HepG2 (cell line): Measurements from ENCODE around the gene PKD1L1.

Experiments used
- ELF4 ChIP-seq: sonication (generic); formaldehyde crosslinking; IDR thresholded peaks from 2 replicates; pipeline ENCODE4 v1.5.0; 2020; ENCODE audit warnings: missing genetic modification reagents, mild to moderate bottlenecking, moderate library complexity, borderline replicate concordance
- EZH2 ChIP-seq: conservative IDR thresholded peaks from 2 replicates; pipeline ENCODE4 v1.6.1; 2012; ENCODE audit warnings: mild to moderate bottlenecking, low read depth, low read length, moderate library complexity
- PHF20 ChIP-seq: sonication (generic); formaldehyde crosslinking; IDR thresholded peaks from 2 replicates; pipeline ENCODE4 v1.5.0; 2020; ENCODE audit warnings: mild to moderate bottlenecking, missing genetic modification reagents
- POLR2A ChIP-seq, 2 experiments: IDR thresholded peaks; 2 replicates each; pipeline ENCODE4 v1.6.1; 2011; ENCODE audit warnings: low read depth in 2 of 2, low read length in 2 of 2, mild to moderate bottlenecking in 1 of 2, moderate library complexity in 1 of 2; ENCODE audit not compliant: insufficient read depth in 1 of 2
- TCF7L2 ChIP-seq: IDR thresholded peaks from 2 replicates; pipeline ENCODE4 v1.6.1; 2011; ENCODE audit warnings: mild to moderate bottlenecking, low read depth, low read length, moderate library complexity
- ZNF121 ChIP-seq: sonication (generic); formaldehyde crosslinking; IDR thresholded peaks from 2 replicates; pipeline ENCODE4 v1.5.0; 2020; ENCODE audit warnings: mild to moderate bottlenecking, missing genetic modification reagents
- ZNF629 ChIP-seq: sonication (generic); formaldehyde crosslinking; conservative IDR thresholded peaks from 2 replicates; pipeline ENCODE4 v1.5.0; 2020; ENCODE audit warnings: missing genetic modification reagents
- TF ChIP-seq, protein P1 (sequence below): sonication (generic); formaldehyde crosslinking; IDR thresholded peaks from 2 replicates; pipeline ENCODE4 v1.4.0; 2020; ENCODE audit warnings: missing genetic modification reagents
- TF ChIP-seq, protein P2 (sequence below): sonication (generic); formaldehyde crosslinking; IDR thresholded peaks from 2 replicates; pipeline ENCODE4 v1.4.0; 2020; ENCODE audit warnings: mild to moderate bottlenecking, missing genetic modification reagents
- TF ChIP-seq, protein P3 (sequence below), 2 experiments: IDR thresholded peaks; 2 replicates each; pipeline ENCODE4 v1.6.1; 2011 to 2012; ENCODE audit warnings: low read length in 2 of 2, borderline replicate concordance in 1 of 2, low read depth in 1 of 2, mild to moderate bottlenecking in 1 of 2, moderate library complexity in 1 of 2
- TF ChIP-seq, protein P4 (sequence below): sonication (generic); formaldehyde crosslinking; IDR thresholded peaks from 2 replicates; pipeline ENCODE4 v1.5.0; 2020; ENCODE audit warnings: mild to moderate bottlenecking, missing genetic modification reagents, moderate library complexity

DNA sequence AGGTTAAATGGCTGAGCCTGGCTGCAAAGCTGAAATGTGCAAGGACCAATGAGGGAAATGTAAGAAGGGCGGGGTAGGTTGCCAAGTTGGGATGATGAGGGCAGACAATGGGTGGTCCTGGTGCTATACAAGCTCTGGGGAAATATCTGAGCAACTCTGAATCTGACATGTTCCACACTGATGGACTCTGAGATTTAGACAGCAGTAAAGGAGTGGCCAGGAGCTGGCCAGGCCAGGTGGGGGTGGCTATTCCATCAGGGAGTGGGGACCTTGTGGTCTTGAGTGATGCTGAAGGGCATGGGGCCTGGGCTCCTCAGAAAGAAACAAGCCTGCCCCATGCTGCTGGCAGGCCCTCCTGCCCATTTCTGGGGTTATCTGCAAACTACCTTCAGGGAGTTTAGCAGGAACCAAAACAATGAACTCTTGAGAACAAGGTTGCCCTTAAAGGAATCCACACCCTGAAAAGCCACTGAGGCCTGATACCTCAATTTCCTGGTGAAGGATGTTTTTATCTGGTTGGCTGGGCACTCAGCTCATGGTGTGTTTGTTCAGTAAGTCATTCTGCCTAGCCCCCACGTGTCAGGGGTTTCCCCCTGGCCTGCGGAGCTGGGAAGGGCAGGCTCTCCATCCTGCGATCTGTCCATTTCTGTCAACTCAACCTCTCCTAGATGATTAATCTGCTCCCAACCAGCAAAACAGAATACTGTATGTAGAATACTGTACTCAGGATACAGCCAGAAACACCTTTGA lies 223.1 kb downstream of the PKD1L1 start:
- TF ChIP-seq POLR2A (IDR thresholded peaks at IDR 0.05; ENCODE audit: insufficient read depth in 1 of 2, low read depth in 2 of 2, low read length in 2 of 2) = no peak
- TF ChIP-seq ZNF121 (CRISPR knock-in tag) = no peak
- no peak for TF ChIP-seq ZNF629 (CRISPR knock-in tag)
- TF ChIP-seq, protein P1, sequence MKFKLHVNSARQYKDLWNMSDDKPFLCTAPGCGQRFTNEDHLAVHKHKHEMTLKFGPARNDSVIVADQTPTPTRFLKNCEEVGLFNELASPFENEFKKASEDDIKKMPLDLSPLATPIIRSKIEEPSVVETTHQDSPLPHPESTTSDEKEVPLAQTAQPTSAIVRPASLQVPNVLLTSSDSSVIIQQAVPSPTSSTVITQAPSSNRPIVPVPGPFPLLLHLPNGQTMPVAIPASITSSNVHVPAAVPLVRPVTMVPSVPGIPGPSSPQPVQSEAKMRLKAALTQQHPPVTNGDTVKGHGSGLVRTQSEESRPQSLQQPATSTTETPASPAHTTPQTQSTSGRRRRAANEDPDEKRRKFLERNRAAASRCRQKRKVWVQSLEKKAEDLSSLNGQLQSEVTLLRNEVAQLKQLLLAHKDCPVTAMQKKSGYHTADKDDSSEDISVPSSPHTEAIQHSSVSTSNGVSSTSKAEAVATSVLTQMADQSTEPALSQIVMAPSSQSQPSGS = no peak
- TF ChIP-seq, protein P2, sequence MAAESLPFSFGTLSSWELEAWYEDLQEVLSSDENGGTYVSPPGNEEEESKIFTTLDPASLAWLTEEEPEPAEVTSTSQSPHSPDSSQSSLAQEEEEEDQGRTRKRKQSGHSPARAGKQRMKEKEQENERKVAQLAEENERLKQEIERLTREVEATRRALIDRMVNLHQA (CRISPR knock-in tag) = no peak
- no peak for TF ChIP-seq TCF7L2
- TF ChIP-seq, protein P3, sequence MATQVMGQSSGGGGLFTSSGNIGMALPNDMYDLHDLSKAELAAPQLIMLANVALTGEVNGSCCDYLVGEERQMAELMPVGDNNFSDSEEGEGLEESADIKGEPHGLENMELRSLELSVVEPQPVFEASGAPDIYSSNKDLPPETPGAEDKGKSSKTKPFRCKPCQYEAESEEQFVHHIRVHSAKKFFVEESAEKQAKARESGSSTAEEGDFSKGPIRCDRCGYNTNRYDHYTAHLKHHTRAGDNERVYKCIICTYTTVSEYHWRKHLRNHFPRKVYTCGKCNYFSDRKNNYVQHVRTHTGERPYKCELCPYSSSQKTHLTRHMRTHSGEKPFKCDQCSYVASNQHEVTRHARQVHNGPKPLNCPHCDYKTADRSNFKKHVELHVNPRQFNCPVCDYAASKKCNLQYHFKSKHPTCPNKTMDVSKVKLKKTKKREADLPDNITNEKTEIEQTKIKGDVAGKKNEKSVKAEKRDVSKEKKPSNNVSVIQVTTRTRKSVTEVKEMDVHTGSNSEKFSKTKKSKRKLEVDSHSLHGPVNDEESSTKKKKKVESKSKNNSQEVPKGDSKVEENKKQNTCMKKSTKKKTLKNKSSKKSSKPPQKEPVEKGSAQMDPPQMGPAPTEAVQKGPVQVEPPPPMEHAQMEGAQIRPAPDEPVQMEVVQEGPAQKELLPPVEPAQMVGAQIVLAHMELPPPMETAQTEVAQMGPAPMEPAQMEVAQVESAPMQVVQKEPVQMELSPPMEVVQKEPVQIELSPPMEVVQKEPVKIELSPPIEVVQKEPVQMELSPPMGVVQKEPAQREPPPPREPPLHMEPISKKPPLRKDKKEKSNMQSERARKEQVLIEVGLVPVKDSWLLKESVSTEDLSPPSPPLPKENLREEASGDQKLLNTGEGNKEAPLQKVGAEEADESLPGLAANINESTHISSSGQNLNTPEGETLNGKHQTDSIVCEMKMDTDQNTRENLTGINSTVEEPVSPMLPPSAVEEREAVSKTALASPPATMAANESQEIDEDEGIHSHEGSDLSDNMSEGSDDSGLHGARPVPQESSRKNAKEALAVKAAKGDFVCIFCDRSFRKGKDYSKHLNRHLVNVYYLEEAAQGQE (IDR thresholded peaks at IDR 0.05; ENCODE audit: borderline replicate concordance in 1 of 2, low read depth in 1 of 2, low read length in 2 of 2) = no peak
- TF ChIP-seq PHF20 (CRISPR knock-in tag) = no peak
- TF ChIP-seq, protein P4, sequence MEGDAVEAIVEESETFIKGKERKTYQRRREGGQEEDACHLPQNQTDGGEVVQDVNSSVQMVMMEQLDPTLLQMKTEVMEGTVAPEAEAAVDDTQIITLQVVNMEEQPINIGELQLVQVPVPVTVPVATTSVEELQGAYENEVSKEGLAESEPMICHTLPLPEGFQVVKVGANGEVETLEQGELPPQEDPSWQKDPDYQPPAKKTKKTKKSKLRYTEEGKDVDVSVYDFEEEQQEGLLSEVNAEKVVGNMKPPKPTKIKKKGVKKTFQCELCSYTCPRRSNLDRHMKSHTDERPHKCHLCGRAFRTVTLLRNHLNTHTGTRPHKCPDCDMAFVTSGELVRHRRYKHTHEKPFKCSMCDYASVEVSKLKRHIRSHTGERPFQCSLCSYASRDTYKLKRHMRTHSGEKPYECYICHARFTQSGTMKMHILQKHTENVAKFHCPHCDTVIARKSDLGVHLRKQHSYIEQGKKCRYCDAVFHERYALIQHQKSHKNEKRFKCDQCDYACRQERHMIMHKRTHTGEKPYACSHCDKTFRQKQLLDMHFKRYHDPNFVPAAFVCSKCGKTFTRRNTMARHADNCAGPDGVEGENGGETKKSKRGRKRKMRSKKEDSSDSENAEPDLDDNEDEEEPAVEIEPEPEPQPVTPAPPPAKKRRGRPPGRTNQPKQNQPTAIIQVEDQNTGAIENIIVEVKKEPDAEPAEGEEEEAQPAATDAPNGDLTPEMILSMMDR = no peak
- no peak for TF ChIP-seq EZH2
- no peak for TF ChIP-seq ELF4
